ENCODE measurements around the gene ABCF3.

DNA sequence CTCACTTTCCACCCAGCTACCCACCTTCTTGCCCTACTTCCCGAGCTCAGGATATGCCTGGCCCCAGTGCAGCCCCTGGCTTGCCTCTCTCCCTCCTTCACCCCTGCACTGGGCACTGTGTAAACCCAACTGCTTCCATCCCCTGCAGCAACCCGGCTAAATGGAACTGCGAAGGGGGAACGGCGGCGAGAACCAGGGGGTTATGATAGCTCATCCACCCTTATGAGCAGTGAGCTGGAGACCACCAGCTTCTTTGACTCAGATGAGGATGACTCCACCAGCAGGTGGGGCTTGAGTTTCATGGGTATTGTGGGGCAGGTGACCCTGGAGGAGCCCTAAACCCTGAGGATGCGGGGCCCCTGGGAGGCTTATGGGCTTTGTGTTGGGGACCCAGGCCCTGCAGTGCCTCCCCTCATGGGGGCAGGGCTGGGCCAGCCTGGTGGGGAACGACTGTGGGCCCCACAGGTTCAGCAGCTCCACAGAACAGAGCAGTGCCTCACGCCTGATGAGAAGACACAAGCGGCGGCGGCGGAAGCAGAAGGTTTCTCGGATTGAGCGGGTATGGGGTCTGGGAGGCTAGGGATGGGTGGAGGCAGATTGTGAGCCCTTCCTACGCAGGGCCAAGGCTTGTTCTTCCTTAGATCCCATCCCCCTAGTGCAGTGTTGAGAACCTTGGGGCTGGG, 21.2 kb upstream of the ABCF3 start:
- TF ChIP-seq, protein P1, sequence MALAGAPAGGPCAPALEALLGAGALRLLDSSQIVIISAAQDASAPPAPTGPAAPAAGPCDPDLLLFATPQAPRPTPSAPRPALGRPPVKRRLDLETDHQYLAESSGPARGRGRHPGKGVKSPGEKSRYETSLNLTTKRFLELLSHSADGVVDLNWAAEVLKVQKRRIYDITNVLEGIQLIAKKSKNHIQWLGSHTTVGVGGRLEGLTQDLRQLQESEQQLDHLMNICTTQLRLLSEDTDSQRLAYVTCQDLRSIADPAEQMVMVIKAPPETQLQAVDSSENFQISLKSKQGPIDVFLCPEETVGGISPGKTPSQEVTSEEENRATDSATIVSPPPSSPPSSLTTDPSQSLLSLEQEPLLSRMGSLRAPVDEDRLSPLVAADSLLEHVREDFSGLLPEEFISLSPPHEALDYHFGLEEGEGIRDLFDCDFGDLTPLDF (CRISPR knock-in tag; IDR thresholded peaks at IDR 0.05) = no peak
- no peak for TF ChIP-seq FOXK1 (CRISPR knock-in tag; IDR thresholded peaks at IDR 0.05)
- TF ChIP-seq, protein P2, sequence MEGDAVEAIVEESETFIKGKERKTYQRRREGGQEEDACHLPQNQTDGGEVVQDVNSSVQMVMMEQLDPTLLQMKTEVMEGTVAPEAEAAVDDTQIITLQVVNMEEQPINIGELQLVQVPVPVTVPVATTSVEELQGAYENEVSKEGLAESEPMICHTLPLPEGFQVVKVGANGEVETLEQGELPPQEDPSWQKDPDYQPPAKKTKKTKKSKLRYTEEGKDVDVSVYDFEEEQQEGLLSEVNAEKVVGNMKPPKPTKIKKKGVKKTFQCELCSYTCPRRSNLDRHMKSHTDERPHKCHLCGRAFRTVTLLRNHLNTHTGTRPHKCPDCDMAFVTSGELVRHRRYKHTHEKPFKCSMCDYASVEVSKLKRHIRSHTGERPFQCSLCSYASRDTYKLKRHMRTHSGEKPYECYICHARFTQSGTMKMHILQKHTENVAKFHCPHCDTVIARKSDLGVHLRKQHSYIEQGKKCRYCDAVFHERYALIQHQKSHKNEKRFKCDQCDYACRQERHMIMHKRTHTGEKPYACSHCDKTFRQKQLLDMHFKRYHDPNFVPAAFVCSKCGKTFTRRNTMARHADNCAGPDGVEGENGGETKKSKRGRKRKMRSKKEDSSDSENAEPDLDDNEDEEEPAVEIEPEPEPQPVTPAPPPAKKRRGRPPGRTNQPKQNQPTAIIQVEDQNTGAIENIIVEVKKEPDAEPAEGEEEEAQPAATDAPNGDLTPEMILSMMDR (IDR thresholded peaks at IDR 0.05) = no peak
- no peak for TF ChIP-seq CREB1 (CRISPR knock-in tag; IDR thresholded peaks at IDR 0.05)
- TF ChIP-seq, protein P3, sequence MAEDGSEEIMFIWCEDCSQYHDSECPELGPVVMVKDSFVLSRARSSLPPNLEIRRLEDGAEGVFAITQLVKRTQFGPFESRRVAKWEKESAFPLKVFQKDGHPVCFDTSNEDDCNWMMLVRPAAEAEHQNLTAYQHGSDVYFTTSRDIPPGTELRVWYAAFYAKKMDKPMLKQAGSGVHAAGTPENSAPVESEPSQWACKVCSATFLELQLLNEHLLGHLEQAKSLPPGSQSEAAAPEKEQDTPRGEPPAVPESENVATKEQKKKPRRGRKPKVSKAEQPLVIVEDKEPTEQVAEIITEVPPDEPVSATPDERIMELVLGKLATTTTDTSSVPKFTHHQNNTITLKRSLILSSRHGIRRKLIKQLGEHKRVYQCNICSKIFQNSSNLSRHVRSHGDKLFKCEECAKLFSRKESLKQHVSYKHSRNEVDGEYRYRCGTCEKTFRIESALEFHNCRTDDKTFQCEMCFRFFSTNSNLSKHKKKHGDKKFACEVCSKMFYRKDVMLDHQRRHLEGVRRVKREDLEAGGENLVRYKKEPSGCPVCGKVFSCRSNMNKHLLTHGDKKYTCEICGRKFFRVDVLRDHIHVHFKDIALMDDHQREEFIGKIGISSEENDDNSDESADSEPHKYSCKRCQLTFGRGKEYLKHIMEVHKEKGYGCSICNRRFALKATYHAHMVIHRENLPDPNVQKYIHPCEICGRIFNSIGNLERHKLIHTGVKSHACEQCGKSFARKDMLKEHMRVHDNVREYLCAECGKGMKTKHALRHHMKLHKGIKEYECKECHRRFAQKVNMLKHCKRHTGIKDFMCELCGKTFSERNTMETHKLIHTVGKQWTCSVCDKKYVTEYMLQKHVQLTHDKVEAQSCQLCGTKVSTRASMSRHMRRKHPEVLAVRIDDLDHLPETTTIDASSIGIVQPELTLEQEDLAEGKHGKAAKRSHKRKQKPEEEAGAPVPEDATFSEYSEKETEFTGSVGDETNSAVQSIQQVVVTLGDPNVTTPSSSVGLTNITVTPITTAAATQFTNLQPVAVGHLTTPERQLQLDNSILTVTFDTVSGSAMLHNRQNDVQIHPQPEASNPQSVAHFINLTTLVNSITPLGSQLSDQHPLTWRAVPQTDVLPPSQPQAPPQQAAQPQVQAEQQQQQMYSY (CRISPR knock-in tag; IDR thresholded peaks at IDR 0.05) = no peak
- no peak for TF ChIP-seq NFYB (CRISPR knock-in tag; conservative IDR thresholded peaks at IDR 0.05; ENCODE audit: low read depth)
- TF ChIP-seq, protein P4, sequence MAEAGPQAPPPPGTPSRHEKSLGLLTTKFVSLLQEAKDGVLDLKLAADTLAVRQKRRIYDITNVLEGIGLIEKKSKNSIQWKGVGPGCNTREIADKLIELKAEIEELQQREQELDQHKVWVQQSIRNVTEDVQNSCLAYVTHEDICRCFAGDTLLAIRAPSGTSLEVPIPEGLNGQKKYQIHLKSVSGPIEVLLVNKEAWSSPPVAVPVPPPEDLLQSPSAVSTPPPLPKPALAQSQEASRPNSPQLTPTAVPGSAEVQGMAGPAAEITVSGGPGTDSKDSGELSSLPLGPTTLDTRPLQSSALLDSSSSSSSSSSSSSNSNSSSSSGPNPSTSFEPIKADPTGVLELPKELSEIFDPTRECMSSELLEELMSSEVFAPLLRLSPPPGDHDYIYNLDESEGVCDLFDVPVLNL (CRISPR knock-in tag; IDR thresholded peaks at IDR 0.05; ENCODE audit: borderline replicate concordance, low read depth) = no peak
- TF ChIP-seq, protein P5, sequence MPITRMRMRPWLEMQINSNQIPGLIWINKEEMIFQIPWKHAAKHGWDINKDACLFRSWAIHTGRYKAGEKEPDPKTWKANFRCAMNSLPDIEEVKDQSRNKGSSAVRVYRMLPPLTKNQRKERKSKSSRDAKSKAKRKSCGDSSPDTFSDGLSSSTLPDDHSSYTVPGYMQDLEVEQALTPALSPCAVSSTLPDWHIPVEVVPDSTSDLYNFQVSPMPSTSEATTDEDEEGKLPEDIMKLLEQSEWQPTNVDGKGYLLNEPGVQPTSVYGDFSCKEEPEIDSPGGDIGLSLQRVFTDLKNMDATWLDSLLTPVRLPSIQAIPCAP (CRISPR knock-in tag; IDR thresholded peaks at IDR 0.05) = no peak
- no peak for TF ChIP-seq HMGA2 (CRISPR knock-in tag; IDR thresholded peaks at IDR 0.05)
- TF ChIP-seq, protein P6, sequence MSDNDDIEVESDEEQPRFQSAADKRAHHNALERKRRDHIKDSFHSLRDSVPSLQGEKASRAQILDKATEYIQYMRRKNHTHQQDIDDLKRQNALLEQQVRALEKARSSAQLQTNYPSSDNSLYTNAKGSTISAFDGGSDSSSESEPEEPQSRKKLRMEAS (CRISPR knock-in tag; IDR thresholded peaks at IDR 0.05) = no peak
- no peak for TF ChIP-seq ETV6 (CRISPR knock-in tag; IDR thresholded peaks at IDR 0.05)
- TF ChIP-seq, protein P7, sequence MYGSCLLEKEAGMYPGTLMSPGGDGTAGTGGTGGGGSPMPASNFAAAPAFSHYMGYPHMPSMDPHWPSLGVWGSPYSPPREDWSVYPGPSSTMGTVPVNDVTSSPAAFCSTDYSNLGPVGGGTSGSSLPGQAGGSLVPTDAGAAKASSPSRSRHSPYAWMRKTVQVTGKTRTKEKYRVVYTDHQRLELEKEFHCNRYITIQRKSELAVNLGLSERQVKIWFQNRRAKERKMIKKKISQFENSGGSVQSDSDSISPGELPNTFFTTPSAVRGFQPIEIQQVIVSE (CRISPR knock-in tag; IDR thresholded peaks at IDR 0.05; ENCODE audit: borderline replicate concordance) = no peak
- TF ChIP-seq, protein P8, sequence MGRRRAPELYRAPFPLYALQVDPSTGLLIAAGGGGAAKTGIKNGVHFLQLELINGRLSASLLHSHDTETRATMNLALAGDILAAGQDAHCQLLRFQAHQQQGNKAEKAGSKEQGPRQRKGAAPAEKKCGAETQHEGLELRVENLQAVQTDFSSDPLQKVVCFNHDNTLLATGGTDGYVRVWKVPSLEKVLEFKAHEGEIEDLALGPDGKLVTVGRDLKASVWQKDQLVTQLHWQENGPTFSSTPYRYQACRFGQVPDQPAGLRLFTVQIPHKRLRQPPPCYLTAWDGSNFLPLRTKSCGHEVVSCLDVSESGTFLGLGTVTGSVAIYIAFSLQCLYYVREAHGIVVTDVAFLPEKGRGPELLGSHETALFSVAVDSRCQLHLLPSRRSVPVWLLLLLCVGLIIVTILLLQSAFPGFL (CRISPR knock-in tag; IDR thresholded peaks at IDR 0.05; ENCODE audit: borderline replicate concordance) = no peak

Data from WTC11 (cell line).